ENCODE results near the gene TCHP.
A peak's percentile ranks its signal among the peaks of the same experiment; 100 is the strongest.
"Not testable (repeated sequence)": the region's sequence is repeated elsewhere in the genome, so short reads cannot be mapped to it uniquely, and the experiment has no call there.

TCHP gene

DNA sequence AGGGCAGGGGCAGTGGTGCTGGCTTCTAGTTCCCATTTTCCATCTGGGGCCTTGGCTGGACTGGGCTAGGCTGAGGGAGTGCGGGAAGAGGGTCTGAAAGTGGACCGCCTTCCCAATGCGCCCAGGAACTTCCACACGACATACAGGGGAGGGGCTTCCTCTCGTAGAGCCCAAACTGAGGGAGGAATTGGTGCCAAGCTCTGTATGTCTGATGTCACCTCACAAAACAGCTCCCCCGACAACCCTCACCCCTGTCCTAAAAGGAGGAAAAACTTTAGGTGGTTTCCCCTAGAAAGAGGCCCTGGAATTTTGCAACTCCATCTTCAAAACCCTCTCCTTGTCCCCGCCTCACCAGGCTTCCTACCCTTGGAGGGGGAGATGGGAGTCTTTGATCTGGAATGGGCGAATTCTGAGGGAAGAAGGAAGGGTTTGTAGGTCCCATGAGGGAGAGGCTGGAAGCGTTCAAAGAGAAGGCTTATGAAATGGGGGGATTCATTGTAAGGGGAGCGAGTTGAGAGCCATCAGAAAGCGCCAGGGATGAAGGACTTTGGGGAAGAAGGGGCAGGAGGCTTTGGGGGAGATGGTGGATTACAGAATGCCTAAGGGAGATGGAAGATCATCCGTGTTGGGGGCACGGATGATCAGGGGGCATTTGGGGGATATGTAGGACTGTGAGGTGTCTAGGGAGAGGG lies 20.6 kb upstream of the TCHP start:
- DNase-seq, result no peak

DNA sequence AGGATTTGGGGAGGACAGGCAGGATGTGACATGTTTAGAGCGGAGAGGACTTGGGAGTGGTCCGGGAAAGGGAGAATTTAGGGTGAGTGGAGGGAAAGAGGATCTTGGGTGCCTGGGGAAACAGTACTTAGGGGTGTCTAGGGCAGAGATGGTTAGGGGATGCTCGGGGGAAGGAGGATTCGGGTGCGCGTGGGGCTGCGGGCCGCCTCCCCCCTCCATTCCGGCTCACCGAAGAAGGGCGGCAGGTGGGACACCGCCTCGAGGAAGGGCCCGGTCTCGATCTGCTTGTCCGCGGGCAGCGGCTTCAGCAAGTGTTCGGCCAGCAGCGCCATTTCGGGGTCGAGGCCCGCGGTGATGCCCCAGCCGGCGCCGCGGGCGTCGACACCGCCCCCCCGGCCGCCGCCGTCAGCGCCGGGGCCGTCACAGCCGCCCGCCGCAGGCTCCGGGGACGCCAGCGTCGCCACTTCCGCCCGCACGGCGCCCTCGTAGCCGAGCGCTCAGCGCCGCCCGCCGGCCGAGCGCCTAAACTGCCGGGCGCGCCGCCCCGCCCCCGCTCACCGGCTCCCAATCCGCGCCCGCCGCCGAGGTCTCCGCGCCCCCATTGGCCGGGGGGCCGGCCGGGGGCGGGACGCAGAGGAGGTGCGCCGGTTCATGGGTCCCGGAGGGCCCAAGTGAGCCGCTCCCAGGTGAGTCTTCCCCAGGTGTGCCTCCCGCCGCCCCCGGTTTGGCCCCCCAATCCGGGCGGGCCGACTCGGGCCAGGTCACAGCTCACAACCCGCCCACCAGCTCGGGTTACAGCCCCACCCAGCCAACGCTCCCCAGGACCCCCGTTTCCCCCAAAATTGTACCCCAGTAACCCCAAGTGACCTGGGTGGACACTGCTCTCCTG lies 19.8 kb upstream of the TCHP start, which contains the start of gene GLTP:
Gene GLTP (minus strand): TSS at position 499 of the 889 bp plus-strand sequence. CDS start 167 bp downstream, at position 332.
- DNase-seq, result peak; percentile 92

DNA sequence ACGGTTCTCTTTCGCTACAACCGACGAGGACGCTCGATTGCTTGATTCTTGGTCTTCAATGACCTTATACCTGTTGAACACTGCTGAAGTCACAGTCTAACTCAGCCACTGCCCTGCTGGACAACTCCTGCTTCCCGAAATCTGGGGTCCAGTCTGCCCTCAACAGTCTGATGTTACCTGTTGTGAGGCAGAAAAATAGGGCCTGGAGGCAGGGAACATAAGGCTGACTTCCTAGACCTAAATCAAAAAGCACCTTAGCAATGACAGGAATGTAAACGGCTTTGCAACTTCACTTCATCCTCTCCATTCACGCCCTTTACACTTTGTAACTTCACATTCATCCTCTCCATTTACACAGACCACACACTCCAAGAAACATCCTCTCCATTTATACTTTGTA lies 19.1 kb upstream of the TCHP start:
- no peak for DNase-seq

DNA sequence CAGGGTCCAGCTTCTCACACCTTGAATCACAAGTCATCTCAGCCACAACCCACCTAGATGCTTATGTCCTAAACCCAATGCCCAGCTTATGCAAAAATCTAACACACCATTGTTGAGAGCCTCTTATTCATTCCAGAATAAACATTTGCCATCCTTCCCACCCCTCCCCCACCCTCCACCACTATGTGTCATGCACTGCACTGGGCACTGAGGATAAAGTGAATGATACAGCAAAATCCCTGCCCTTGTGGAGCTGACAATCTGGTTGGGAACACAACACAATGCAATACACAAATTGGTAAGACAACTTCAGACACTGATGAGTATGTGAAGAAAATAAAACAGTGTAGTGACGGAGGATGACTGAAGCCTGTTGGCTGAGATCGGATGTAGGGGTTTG lies 18.3 kb upstream of the TCHP start:
- DNase-seq, result no peak

DNA sequence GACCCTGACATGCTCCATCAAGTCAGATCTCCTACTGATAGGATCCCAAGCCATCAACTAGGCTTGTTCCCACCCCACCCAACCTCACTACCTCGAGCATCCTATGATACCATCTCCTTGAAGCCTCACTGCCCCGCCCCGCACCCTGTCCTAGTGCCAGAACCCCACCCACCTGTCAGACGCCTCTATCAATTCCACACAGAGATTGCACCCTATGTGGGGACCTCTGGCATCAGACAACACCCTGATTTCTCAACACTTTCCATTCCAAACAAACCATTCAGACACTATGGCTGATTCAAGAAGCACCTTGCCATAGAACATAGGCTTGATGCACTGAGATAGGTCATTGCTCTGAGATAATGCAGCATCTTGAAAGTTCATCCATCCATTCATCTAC lies 16.6 kb upstream of the TCHP start:
- DNase-seq, result no peak

DNA sequence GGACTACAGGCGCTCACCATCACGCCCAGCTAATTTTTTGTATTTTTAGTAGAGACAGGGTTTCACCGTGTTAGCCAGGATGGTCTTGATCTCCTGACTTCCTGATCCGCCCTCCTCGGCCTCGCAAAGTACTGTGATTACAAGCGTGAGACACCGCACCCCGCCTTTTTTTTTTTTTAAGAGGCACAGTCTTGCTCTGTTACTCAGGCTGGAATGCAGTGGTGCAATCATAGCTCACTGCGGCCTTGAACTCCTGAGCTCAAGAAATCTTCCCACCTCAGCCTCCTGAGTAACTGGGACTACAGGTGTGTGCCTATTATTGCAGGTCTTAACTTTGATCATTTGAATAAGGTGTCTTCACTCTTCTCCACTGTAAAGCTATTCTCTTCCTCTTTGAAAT lies 14.5 kb upstream of the TCHP start:
- no peak for DNase-seq

DNA sequence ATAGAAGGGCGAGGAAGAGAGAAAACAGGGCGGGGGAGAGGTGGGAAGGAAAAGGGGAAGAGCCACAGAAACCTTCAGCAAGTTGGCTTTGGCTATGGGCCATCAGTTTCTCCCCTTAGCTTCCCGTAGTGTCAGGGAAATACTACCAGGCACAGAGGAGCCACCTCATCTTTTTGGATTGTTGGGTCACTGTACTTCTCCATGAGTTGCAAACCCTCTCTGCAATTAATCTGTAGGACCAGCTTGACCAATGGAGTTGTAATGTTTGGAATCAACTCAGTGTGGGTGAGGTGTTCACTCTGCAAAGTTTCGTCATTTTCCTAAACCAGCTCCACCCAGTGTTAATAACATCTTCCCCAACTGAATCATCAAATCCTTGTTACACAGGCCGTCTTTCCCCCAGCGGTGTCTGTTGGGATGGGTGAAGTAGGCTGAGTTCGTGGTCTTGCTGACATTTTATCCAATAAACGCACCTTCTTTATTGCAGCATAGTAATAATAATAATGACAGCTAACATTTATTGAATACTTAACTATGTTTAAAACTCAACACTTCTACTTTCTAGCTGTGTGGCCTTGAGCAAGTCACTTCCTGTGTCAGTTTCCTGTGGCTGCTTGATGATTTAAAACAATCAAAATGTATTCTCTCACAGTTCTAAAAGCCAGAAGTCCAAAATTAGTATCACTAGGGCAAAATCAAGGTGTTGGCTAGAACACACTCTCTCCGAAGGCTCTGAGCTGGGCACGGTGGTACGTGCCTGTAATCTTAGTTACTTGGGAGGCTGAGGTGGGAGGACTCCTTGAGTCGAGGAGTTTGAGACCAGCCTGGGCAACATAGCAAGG lies 11.7 kb upstream of the TCHP start:
- peak; percentile 38 for DNase-seq

DNA sequence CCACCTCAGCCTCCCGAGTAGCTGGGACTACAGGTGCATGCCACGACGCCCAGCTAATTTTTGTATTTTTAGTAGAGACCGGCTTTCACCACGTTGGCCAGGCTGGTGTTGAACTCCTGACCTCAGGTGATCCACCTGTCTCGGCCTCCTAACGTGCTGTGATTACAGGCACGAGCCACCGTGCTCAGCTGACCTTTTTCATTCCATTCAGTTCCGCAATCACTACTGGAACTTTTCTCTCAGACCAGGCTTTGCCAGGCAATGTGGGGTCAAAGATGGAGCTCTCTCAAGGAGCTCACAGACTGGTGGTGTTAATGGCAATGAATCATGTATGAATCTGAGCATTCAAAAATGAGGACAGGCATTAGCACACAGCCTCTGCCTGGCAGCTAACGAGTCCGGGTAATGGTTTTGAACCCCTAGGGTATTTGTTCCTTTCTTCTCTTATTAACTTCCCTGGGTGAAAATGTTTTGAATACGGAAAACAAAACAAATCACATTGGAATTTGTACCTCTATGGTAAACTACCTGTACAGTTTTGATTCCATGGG lies 9.4 kb upstream of the TCHP start:
- DNase-seq, result no peak

DNA sequence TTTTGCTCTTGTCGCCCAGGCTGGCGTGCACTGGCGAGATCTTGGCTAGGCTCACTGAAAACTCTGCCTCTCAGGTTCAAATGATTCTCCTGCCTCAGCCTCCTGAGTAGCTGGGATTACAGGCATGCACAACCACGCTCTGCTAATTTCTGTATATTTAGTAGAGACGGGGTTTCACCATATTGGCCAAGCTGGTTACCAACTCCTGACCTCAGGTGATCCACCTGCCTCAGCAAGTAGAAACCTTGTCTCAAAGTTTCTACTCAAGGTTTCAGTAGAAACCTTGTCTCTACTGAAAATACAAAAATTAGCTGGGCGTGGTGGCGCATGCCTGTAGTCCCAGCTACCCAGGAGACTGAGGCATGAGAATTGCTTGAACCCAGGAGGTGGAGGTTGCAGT lies 8.3 kb upstream of the TCHP start:
- not testable (repeated sequence) for DNase-seq

DNA sequence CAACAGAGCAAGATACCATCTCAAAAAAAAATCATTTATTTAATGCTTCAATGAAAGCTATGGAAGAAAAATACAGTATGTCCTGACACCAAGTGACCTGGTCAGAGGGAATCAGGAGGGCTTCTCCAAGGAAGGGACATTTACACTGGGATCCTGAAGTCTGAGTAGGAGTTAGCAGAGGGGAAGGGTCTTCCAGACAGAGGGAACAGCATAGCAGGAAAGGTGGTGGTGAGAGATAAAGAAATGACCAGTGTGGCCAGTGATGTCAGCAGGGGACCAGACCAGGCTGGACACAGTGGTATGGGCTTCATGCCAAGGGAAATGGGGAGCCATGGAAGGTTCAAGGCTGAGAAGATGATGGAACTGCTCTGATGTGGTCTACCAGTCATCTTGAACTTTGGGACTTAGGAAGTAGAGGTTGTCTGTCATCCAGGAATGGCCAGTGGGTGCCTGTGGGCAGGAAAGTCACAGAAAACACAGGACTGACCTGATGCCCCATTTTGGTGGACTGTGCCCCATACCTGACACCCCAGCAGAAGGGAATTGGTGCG lies 7.8 kb upstream of the TCHP start:
- DNase-seq, result no peak

DNA sequence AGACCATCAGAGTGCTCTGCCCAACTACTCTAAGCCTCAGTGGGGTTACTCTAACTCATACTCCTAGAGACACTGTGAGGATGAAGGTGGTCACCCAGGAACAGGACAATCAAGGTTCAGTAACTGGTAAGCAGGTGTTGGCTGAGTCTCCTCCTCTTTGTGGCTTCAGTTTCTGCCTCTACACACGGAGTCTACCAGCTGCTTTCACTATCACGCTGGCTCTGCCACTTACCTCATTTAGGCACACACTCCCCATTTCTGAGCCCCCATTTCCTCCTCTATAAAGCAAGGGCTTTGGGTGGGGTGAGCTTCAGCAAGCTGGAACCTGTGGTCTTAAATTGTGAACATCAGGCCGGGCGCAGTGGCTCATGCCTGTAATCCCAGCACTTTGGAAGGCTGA lies 7.3 kb upstream of the TCHP start:
- no peak for DNase-seq

DNA sequence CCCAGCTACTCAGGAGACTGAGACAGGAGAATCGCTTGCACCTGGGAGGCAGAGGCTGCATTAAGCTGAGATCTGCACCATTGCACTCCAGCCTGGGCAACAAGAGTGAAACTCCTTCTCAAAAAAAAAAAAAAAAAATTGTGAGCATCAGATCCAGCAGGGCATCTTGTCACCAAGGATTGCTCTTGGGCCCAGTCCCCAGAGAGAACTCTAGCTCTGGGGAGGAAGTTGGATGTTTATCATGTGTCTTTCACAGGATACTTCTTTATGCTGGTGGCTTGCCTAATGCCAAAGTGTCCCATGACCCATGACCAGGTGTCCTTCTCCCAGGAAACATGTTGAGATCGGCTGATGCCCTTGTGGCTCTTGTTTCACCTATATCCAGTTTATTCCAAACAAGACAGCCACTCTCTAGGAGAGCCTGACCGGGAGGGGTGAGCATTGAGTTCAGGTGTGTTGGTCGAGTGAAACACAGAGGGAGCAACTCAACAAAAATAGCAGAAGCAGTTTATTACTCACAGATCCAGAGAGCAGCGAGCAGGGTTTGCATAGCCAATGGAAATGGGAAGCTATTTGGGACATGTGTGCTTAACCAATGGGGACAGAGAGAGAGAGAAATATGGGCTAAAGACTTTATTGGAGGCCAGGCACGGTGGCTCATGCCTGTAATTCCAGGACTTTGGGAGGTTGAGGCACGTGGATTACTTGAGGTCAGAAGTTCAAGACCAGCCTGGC lies 6.6 kb upstream of the TCHP start:
- no peak for DNase-seq

DNA sequence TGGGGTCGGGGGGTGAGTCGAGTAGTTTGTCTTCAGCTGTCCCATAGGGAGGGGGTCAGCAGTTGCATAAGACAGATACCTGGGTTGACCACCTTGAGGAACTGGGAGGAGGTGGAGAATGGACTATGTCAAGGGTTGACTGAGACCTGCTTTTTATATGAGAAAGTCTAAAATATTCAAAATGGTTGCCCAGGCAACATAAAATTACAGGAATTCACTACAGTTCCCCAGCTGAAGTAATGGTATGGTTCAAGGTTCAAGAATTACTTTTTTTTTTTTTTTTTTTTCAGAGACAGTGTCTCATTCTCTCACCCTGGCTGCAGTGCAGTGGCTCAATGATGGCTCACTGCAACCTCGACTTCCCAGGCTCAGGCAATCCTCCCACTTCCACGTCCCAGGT lies 5.1 kb upstream of the TCHP start:
- DNase-seq, result no peak

DNA sequence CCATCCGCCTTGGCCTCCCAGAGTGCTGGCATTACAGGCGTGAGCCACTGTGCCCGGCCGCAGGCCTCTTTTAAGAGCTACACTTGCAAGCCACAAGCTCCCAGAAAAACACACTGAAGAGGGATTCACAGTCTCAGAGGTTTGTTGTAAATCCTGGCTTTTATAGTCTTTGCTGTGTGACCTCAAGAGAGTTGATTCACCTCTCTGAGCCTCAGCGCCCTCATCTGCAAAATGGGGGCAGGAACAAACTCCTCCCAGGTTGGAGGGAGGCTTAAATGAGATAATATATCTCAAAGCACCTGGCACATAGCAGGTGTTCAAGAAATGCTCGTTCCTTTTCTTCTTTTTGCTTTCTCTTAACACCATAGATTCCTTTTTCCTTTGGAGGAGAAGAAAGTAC lies 3.9 kb upstream of the TCHP start:
- DNase-seq, result no peak

DNA sequence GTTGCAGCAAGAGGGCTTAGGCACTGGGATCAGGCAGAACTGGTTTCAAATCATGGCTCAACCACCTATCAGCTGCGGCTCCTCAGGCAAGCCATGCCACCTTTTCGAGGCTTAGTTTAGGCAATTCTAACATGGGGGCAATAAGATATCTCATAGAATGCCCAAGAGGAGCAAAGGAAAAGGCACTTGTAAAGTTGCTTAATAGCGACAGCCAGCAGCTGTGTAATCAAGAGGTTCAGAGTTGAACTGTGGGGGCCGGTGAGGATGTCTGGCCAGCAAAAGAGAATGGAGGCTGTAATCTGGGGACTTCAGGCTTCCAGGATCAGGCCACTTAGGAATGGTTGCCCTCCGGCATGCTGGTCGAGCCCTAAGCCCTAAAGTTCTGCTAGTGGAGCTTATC lies 3.0 kb upstream of the TCHP start:
- DNase-seq, result no peak

DNA sequence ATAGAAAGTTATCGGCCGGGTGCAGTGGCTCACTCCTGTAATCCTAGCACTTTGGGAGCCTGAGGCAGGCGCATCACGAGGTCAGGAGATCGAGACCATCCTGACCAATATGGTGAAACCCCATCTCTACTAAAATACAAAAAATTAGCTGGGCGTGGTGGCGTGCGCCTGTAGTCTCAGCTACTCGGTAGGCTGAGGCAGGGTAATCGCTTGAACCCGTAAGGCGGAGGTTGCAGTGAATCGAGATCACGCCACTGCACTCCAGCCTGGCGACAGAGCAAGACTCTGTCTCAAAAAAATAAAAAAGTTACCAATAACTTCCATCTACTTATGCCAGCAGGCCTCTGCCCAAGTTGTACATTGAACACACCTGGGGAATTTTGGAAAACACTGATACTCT lies 729 bp upstream of the TCHP start:
- not testable (repeated sequence) for DNase-seq

DNA sequence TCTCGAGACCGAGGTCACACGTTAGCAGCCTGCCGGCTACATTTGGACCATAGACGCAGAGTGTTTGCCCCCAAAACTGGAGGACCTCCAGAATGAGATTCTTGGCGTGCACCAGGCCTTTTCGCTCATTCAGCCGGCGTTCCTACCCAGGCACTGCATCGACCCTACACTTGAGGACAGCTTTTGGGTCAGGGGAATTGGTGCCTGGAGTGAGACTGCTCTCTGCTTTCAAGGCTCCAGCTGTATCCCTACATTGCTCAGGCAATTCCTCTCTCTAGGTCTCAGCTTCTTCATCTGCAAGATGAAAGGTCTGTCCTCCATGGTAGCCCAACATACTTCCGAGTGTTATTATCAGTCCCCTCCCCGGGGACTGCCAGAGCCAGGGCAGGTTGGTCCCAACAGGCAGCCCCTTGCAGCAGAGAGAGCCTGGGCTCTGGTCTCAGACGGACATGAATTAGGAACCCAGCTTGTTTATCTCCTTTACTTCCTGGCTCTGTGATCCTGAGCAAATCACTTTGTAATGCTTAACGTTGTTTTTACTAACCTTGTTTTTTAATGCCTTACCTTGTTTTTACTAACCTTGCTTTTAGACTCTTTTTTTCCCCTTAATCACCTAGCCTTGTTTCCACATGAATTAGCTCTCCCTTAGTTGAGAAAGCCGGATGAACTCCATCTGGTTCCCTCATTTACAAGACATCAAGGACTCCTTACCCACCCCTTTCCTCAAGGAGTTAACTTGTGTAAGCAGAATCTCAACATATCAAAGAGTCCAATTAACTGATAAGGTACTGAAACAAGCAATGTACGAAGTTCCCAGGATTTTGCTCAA lies 892 bp downstream of the TCHP start:
- DNase-seq, result peak; percentile 15

DNA sequence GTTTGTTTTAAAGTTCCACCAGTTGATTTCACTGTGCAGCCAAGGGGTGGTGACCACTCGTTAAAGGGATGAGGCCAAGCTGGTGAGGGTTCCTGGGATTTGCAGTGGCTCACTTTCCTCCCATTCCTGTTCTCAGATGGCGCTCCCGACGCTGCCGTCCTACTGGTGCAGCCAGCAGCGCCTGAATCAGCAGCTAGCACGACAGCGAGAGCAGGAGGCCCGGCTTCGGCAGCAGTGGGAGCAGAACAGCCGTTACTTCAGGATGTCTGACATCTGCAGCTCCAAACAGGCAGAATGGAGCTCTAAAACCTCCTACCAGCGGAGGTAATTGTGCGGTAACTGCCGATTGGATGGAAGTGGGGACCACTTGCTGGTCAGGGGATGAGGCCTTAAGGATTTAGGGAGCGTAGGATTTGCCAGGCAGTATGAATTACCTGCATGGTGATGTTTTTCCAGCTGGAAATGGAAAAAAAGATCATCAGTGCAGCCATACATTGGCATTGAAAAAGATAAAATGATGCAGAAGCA lies 2.9 kb downstream of the TCHP start:
- DNase-seq, result no peak

DNA sequence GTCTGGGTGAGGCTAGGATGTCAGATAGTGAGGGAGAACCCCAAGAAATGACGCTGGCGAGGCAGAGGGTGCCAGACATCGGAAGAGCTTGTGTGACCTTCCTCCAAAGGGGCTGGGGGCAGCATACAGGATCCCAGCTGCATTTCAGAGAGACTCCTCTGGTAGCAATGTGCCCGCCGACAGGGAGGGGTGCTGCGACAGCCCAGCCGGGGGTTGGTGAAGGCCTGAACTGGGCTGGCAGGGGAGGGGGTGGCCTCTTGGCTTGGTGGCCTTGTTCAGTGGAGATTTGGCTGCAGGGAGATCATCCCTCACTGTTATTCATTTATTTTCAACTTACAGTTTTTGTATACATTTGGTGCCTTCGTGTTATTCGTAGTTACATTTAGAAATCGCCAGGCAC lies 5.2 kb downstream of the TCHP start:
- DNase-seq, result no peak

DNA sequence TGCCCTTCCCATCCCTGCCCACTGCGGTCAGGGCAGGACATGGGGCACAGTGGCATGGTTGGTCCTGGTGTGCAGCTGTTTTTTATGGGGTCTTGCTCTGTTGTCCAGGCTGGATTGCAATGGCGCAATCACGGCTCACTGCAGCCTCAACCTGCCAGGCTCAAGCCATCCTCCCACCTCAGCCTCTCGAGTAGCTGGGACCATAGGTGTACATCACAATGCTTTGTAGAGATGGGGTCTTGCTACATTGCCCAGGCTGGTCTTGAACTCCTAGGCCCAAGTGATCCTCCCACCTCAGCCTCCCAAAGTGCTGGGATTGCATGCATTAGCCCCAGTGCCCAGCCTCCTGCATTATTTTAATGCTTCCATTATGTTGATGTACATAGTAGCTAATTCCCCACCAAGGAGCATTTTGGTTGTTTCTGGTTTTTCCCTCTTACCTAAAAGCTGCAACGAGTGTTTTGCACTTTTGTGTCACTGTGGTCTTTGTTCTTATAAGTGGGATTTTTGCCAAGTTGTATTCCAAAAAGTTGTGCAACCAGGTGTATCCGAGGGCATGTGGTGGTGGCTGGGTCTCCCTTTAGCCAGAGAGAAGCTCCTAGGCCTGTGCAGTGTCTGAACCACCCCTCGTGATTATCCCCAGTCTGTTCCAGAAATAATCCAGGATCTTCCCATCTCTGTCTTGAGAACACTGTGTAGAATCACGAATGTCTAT lies 10.3 kb downstream of the TCHP start:
- DNase-seq, result no peak
